Liver (tissue), 9 donors: ENCODE data around the gene TP73. TPM values are rescaled to one million over a fixed set of nuclear protein-coding genes. Genes with fewer than 3 reads are reported as not detected.

Experiments
- DNase-seq: peaks from one replicate; pipeline ENCODE4 v3.0.0-alpha.2; 2017; ENCODE audit warnings: low spot score
- H3K27ac ChIP-seq, 2 donors: one replicate each; pipeline ENCODE4 v1.7.0; 2013; ENCODE audit warnings: inconsistent platforms in 2 of 2, low read length in 2 of 2, control low read depth in 1 of 2, low read depth in 1 of 2, mild to moderate bottlenecking in 1 of 2
- H3K27me3 ChIP-seq, 4 donors: one replicate each; pipeline versions ENCODE4 v1.6.1 to v1.7.0; 2013; ENCODE audit warnings: low read length in 3 of 4, inconsistent platforms in 1 of 4, mild to moderate bottlenecking in 1 of 4, moderate library complexity in 1 of 4; ENCODE audit not compliant: control insufficient read depth in 4 of 4, insufficient read depth in 4 of 4
- H3K36me3 ChIP-seq, 4 donors: one replicate each; pipeline versions ENCODE4 v1.6.1 to v1.7.0; 2013; ENCODE audit warnings: low read length in 3 of 4, mild to moderate bottlenecking in 3 of 4, low read depth in 1 of 4, moderate library complexity in 1 of 4; ENCODE audit not compliant: control insufficient read depth in 4 of 4, insufficient read depth in 3 of 4
- H3K4me1 ChIP-seq, 4 donors: one replicate each; pipeline versions ENCODE4 v1.6.1 to v1.7.0; 2013; ENCODE audit warnings: low read length in 3 of 4, mild to moderate bottlenecking in 3 of 4, moderate library complexity in 1 of 4; ENCODE audit not compliant: control insufficient read depth in 4 of 4, insufficient read depth in 4 of 4
- H3K4me3 ChIP-seq, 3 donors: one replicate each; pipeline versions ENCODE4 v1.6.1 to v1.7.0; 2013; ENCODE audit warnings: low read length in 3 of 3, control low read depth in 1 of 3, low read depth in 1 of 3, mild to moderate bottlenecking in 1 of 3
- H3K9ac ChIP-seq, 2 donors: one replicate each; pipeline ENCODE4 v1.7.0; 2013; ENCODE audit warnings: low read length in 2 of 2, mild to moderate bottlenecking in 2 of 2, moderate library complexity in 2 of 2, control low read depth in 1 of 2, low read depth in 1 of 2
- H3K9me3 ChIP-seq, 4 donors: one replicate each; pipeline versions ENCODE4 v1.6.1 to v1.7.0; 2013; ENCODE audit warnings: low read length in 3 of 4; ENCODE audit not compliant: control insufficient read depth in 4 of 4
- ATF3 ChIP-seq: IDR thresholded peaks from 2 replicates; pipeline ENCODE4 v1.6.1; 2016; ENCODE audit warnings: antibody characterized with exemption
- CTCF ChIP-seq: fragments of 150-350 bp; IDR thresholded peaks from 2 replicates; pipeline ENCODE4 v1.5.1; 2017; ENCODE audit warnings: improper control_type of control experiment, low read depth, low read length; ENCODE audit not compliant: missing input control
- EGR1 ChIP-seq, 2 donors: IDR thresholded peaks; 2 replicates each; pipeline ENCODE4 v1.6.1; 2016 to 2018; ENCODE audit warnings: antibody characterized with exemption in 2 of 2, low read depth in 2 of 2
- FOXA2 ChIP-seq: IDR thresholded peaks from 2 replicates; pipeline ENCODE4 v1.6.1; 2016; ENCODE audit warnings: antibody characterized with exemption
- GABPA ChIP-seq, 2 donors: IDR thresholded peaks in 1 of 2; conservative IDR thresholded peaks in 1 of 2; 2 replicates each; pipeline ENCODE4 v1.6.1; 2016; ENCODE audit warnings: antibody characterized with exemption in 2 of 2, mild to moderate bottlenecking in 1 of 2, moderate library complexity in 1 of 2
- HNF4A ChIP-seq, 2 donors: conservative IDR thresholded peaks; 2 replicates each; pipeline ENCODE4 v1.6.1; 2016; ENCODE audit warnings: antibody characterized with exemption in 2 of 2, mild to moderate bottlenecking in 2 of 2
- RAD21 ChIP-seq, 2 donors: IDR thresholded peaks; 2 replicates each; pipeline ENCODE4 v1.6.1; 2016; ENCODE audit warnings: antibody characterized with exemption in 2 of 2, mild to moderate bottlenecking in 2 of 2
- TAF1 ChIP-seq: conservative IDR thresholded peaks from 2 replicates; pipeline ENCODE4 v1.6.1; 2016; ENCODE audit warnings: antibody characterized with exemption, mild to moderate bottlenecking
- YY1 ChIP-seq: IDR thresholded peaks from 2 replicates; pipeline ENCODE4 v1.6.1; 2016; ENCODE audit warnings: antibody characterized with exemption, mild to moderate bottlenecking
- WGBS: extraction: QIAGEN DNeasy Blood & Tissue Kit; methylation state at CpG from one replicate; pipeline ENCODE4 v1.1.7; 2013; 5-methylcytosine and 5-hydroxymethylcytosine counted together
- polyA plus RNA-seq, 2 donors: library from polyadenylated mRNA; stranded (reverse) in 1 of 2; unstranded in 1 of 2; fragments of 200-250 nt in 1 of 2; fragments of >200 nt in 1 of 2; fragmentation: Nextera tagmentation in 1 of 2; extraction: Ambion mirVana in 1 of 2; gene quantifications; one replicate each; pipeline versions ENCODE4 v1.2.1 to v1.2.3, GENCODE V29; 2013 to 2015
- total RNA-seq, 2 donors: library from RNA; depleted of rRNA; stranded (reverse); fragments of >200 nt; gene quantifications; one replicate each; pipeline ENCODE4 v1.2.3, GENCODE V29; 2014
- donor health status: healthy.
- donor health status: healthy.
- donor health status: healthy.
- donor health status: healthy.
- donor health status: healthy.

The TP73 gene
- total and polyA plus RNA-seq, 4 donors = 0.08 to 0.29 (median 0.18) TPM

GRCh38 chr1:3673381-3674099, 21.2 kb downstream of the TP73 start (continued):
- TF ChIP-seq CTCF (no peak), ATF3 (no peak), EGR1 (IDR thresholded peaks at IDR 0.05; ENCODE audit: low read depth in 2 of 2) (no peak)

GRCh38 chr1:3674100-3675094, 22.1 kb downstream of the TP73 start:
- H3K4me3 ChIP-seq = no peak overlapping the region
- no peak for TF ChIP-seq FOXA2
- TF ChIP-seq YY1 = no peak
- TF ChIP-seq TAF1 = no peak
- no peak for TF ChIP-seq RAD21 (IDR thresholded peaks at IDR 0.05)
- H3K4me1 ChIP-seq = peaks cover 0 to 2% (median 0%) of the 10 kb centered on the region in 4 donors
- WGBS = 71% methylated on average over 30 of the region's 30 CpGs
- H3K9ac ChIP-seq = no peak overlapping the region
- no peaks in the 10 kb centered on the region for H3K9me3 ChIP-seq
- H3K27me3 ChIP-seq = no peaks in the 10 kb centered on the region
- H3K27ac ChIP-seq = no peak overlapping the region
- DNase-seq = no peak
- H3K36me3 ChIP-seq = no peaks in the 10 kb centered on the region

- no peak for DNase-seq
- Histone ChIP-seq H3K4me1 (no peaks in the 10 kb centered on the region), H3K27me3 (no peaks in the 10 kb centered on the region), H3K36me3 (no peaks in the 10 kb centered on the region), H3K4me3 (no peak overlapping the region), H3K9ac (no peak overlapping the region), H3K9me3 (no peaks in the 10 kb centered on the region), H3K27ac (no peak overlapping the region)
- 87% methylated on average over 11 of the region's 11 CpGs for WGBS
- TF ChIP-seq ATF3 (no peak), GABPA (IDR thresholded peaks at IDR 0.05 in 1 of 2, conservative IDR thresholded peaks at IDR 0.05 in 1 of 2) (no peak), HNF4A (conservative IDR thresholded peaks at IDR 0.05) (no peak), RAD21 (IDR thresholded peaks at IDR 0.05) (no peak), TAF1 (no peak)
These were observed 23.1 kb downstream of the TP73 start for GRCh38 chr1:3675436-3675835.
